ACC112 (cell line): ENCODE measurements around the gene MS4A8.

Experiments used
- H2AFZ ChIP-seq: fragments of 200-600 bp; sonication (generic); one replicate; pipeline ENCODE4 v1.6.0; 2017; ENCODE audit warnings: antibody characterized with exemption, low read length; ENCODE audit not compliant: unreplicated experiment
- H3K27ac ChIP-seq: fragments of 200-600 bp; sonication (generic); 2 replicates; pipeline ENCODE4 v1.5.1; 2014; ENCODE audit warnings: low read depth, mild to moderate bottlenecking, antibody characterized with exemption, low read length, moderate library complexity
- H3K27me3 ChIP-seq: fragments of 200-600 bp; sonication (generic); 2 replicates; pipeline ENCODE4 v1.6.1; 2014; ENCODE audit warnings: mild to moderate bottlenecking, antibody characterized with exemption, low read length, moderate library complexity, mixed read lengths; ENCODE audit not compliant: insufficient read depth
- H3K36me3 ChIP-seq: fragments of 200-600 bp; sonication (generic); 2 replicates; pipeline ENCODE4 v1.6.1; 2016; ENCODE audit warnings: mild to moderate bottlenecking, antibody characterized with exemption, low read length, moderate library complexity, mixed read lengths; ENCODE audit not compliant: insufficient read depth
- H3K4me1 ChIP-seq: fragments of 200-600 bp; sonication (generic); one replicate; pipeline ENCODE4 v1.6.1; 2016; ENCODE audit warnings: low read length, mixed read lengths; ENCODE audit not compliant: insufficient read depth, unreplicated experiment, control insufficient read depth
- H3K4me3 ChIP-seq: fragments of 200-600 bp; sonication (generic); 2 replicates; pipeline ENCODE4 v1.5.1; 2014; ENCODE audit warnings: mild to moderate bottlenecking, low read depth, low read length
- H3K79me2 ChIP-seq: fragments of 200-600 bp; sonication (generic); one replicate; pipeline ENCODE4 v1.6.0; 2016; ENCODE audit warnings: low read length; ENCODE audit not compliant: control insufficient read depth, unreplicated experiment, insufficient read depth

MS4A8 gene

DNA sequence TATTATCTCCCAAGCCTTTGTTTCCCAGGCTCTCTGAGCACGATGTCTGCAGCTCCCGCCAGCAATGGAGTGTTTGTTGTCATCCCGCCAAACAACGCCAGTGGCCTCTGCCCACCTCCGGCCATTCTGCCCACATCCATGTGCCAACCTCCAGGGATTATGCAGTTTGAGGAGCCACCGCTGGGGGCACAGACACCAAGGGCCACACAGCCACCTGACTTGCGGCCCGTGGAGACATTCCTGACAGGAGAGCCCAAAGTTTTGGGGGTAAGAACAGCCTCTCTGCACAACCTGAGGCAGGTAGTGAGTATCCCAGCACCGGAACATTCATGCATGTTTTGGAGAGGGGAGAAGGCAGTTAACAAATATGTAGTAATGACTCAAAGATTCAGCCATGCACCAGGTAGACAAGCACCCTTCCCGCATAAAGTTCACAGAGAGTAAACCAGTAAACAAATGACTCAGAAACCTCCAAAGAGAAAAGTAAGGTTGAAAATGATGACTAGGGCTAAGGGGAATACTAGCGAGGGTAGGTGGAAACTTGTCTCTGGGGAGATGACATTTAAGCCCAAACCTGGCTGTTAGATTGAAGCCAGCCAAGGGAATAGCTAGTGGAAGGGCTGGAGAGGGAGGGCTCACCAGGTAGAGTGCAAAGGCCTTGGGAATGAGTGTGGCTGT is 64.4 kb downstream of the MS4A8 start:
- no peak overlapping the region for H3K27ac ChIP-seq
- H3K36me3 ChIP-seq = no peaks in the 10 kb centered on the region
- no peaks in the 10 kb centered on the region for H3K4me1 ChIP-seq
- no peaks in the 10 kb centered on the region for H3K79me2 ChIP-seq
- H2AFZ ChIP-seq = no peak overlapping the region
- no peak overlapping the region for H3K4me3 ChIP-seq
- peaks cover 78% of the 10 kb centered on the region for H3K27me3 ChIP-seq

DNA sequence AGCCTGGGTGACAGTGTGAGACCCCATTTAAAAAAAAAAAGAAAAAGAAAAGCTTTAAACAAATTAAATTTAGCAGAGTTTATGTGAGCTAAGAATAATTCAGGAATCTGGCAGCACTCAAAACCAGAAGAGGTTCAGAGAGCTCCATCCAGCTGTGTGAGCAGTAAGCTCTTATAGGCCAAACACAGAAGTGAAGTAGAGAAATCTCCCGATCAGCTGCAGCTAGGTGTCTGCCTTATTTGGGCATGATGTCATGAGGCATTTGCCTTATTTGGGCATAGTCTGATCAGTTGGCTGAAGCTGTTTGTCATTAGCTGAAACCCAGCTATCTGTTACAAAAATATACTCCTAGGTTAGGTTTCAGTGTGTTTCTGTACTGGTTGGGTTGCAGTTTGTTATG is 65.5 kb downstream of the MS4A8 start:
- H3K27me3 ChIP-seq = peaks cover 76% of the 10 kb centered on the region
- no peaks in the 10 kb centered on the region for H3K36me3 ChIP-seq
- H3K4me1 ChIP-seq = no peaks in the 10 kb centered on the region
- no peak overlapping the region for H3K27ac ChIP-seq
- H3K79me2 ChIP-seq = no peaks in the 10 kb centered on the region
- H3K4me3 ChIP-seq = no peak overlapping the region
- H2AFZ ChIP-seq = no peak overlapping the region

DNA sequence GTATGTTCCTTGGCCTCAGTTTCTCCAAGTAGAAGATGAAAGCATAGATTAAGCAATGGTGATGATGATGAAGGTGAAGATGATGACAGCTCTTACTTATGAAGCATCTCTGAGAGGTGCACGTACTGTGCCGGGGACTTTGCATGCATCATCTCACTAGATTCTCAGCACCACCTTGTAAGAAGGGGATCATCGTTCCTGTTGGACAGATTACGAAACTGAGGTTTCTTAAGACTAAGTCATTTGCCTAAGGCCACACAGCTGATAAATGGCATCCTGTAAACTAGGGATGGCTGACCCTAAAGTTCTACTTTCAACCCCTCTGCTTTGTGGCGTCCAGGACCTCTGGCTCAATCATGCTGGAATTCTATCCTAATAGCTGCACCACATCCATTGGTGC is 65.9 kb downstream of the MS4A8 start:
- H3K4me1 ChIP-seq = no peaks in the 10 kb centered on the region
- H3K27ac ChIP-seq = no peak overlapping the region
- no peaks in the 10 kb centered on the region for H3K36me3 ChIP-seq
- H2AFZ ChIP-seq = no peak overlapping the region
- H3K27me3 ChIP-seq = peaks cover 71% of the 10 kb centered on the region
- no peaks in the 10 kb centered on the region for H3K79me2 ChIP-seq
- no peak overlapping the region for H3K4me3 ChIP-seq
